Measurements from ENCODE around the gene CPT1B. TPM values are rescaled to one million over a fixed set of nuclear protein-coding genes. Genes with fewer than 3 reads are reported as not detected.

The CPT1B gene
- total and polyA plus RNA-seq, 2 donors (not counting 3 experiments of a cell fraction or from before 2014, with no cell fraction given), result 7.1 TPM

GRCh38 chr22:50587407-50587806, 9.2 kb upstream of the CPT1B start:
- dilution Hi-C loops (cut with MboI; ENCODE audit: extremely low pct_ligation_motif_present, low sequenced_read_pairs) (no loop called here), intact Hi-C loops (cut with micrococcal nuclease) (no loop called here)
- no peaks in the 10 kb centered on the region for H3K9me1 ChIP-seq (replicated peaks; ENCODE audit: control insufficient read depth, extremely low read depth, insufficient read depth, low read length)
- DNase-seq (ENCODE audit: low read depth, low spot score), result no peak
- peaks cover 7 to 10% of the 10 kb centered on the region in 2 experiments for H3K27me3 ChIP-seq (ENCODE audit: control insufficient read depth in 2 of 2, insufficient read depth in 2 of 2, low read length in 2 of 2)
- H3K9me3 ChIP-seq (replicated peaks; ENCODE audit: control insufficient read depth, insufficient read depth, low read length), result no peaks in the 10 kb centered on the region
- H3K9ac ChIP-seq (replicated peaks; ENCODE audit: extremely low read depth, insufficient read depth, low read length), result no peak overlapping the region
- BruUV-seq (replicated peaks), result no TSS peak
- H3K27ac ChIP-seq (ENCODE audit: insufficient read depth, low read depth, low read length), result no peak overlapping the region
- POLR2A ChIA-PET, result no interaction called here
- H3K4me3 ChIP-seq (replicated peaks in 1 of 3; ENCODE audit: insufficient read depth in 1 of 3, low read depth in 1 of 3, low read length in 3 of 3), result no peak overlapping the region
- FAIRE-seq, result no peak
- peaks cover 6% of the 10 kb centered on the region for H3K4me1 ChIP-seq (ENCODE audit: control insufficient read depth, extremely low read depth, insufficient read depth, low read length)
- CTCF ChIA-PET, result interaction anchor here (0.8 to 1.2 kb wide), 2 partner anchors 24 to 33 kb away, joined by 3 to 4 read pairs; partner anchors contain the start of gene SYCE3
- H3K79me2 ChIP-seq (ENCODE audit: control insufficient read depth, insufficient read depth, low read length), result no peaks in the 10 kb centered on the region
- H2AFZ ChIP-seq (ENCODE audit: low read depth, low read length), result no peak overlapping the region
- no peak overlapping the region for H3K4me2 ChIP-seq (ENCODE audit: insufficient read depth, low read length)
- no peak for TF ChIP-seq MYC (IDR thresholded peaks at IDR 0.05; ENCODE audit: low read depth, low read length)
- TF ChIP-seq JUN (IDR thresholded peaks at IDR 0.05; ENCODE audit: borderline replicate concordance, insufficient read depth, insufficient read length, low read depth), result no peak
- no peak for TF ChIP-seq POLR2AphosphoS5 (IDR thresholded peaks at IDR 0.05; ENCODE audit: insufficient read depth, low read depth, low read length)
- no peak for TF ChIP-seq CTCF (IDR thresholded peaks at IDR 0.05; ENCODE audit: extremely low read depth in 1 of 2, insufficient read depth in 1 of 2, low read depth in 1 of 2, low read length in 2 of 2)
- no peak for TF ChIP-seq GATA2 (IDR thresholded peaks at IDR 0.05; ENCODE audit: insufficient read depth, insufficient read length, low read depth, low read length)
- no peak for TF ChIP-seq POLR2A (IDR thresholded peaks at IDR 0.05; ENCODE audit: low read depth, low read length)
- TF ChIP-seq MAX (IDR thresholded peaks at IDR 0.05; ENCODE audit: insufficient read depth, insufficient read length), result no peak
- TF ChIP-seq FOS (IDR thresholded peaks at IDR 0.05; ENCODE audit: borderline replicate concordance, insufficient read depth, low read length), result no peak
- TF ChIP-seq EZH2 (IDR thresholded peaks at IDR 0.05; ENCODE audit: borderline replicate concordance, low read depth, low read length, severe bottlenecking), result no peak
- no peaks in the 10 kb centered on the region for H4K20me1 ChIP-seq (replicated peaks; ENCODE audit: control insufficient read depth, extremely low read depth, insufficient read depth, low read length)
- H3K36me3 ChIP-seq (ENCODE audit: control insufficient read depth in 2 of 2, extremely low read depth in 1 of 2, insufficient read depth in 2 of 2, low read length in 2 of 2), result no peaks in the 10 kb centered on the region

Measured in endothelial cell of umbilical vein (primary cell).